Sigmoid colon (tissue), 7 donors: ENCODE data around the gene SMCO3. TPM values are rescaled to one million over a fixed set of nuclear protein-coding genes. Genes with fewer than 3 reads are reported as not detected.

ENCODE experiments used
- DNase-seq: peaks from one replicate; pipeline ENCODE4 v3.0.0-alpha.2; 2019
- H3K27ac ChIP-seq, 4 donors: fragments of 200-600 bp; sonication (generic); one replicate each; pipeline ENCODE4 v1.5.1; 2016 to 2019; ENCODE audit warnings: mild to moderate bottlenecking in 1 of 4
- H3K27me3 ChIP-seq, 3 donors: fragments of 200-600 bp; sonication (generic); one replicate each; pipeline ENCODE4 v1.5.1; 2019; ENCODE audit warnings: mild to moderate bottlenecking in 1 of 3
- H3K36me3 ChIP-seq, 4 donors: fragments of 200-600 bp; sonication (generic); one replicate each; pipeline ENCODE4 v1.5.1; 2016 to 2019
- H3K4me1 ChIP-seq, 4 donors: fragments of 200-600 bp; sonication (generic); one replicate each; pipeline ENCODE4 v1.5.1; 2017 to 2019
- H3K4me3 ChIP-seq, 4 donors: fragments of 200-600 bp; sonication (generic); one replicate each; pipeline ENCODE4 v1.5.1; 2017 to 2019; ENCODE audit warnings: mild to moderate bottlenecking in 2 of 4, moderate library complexity in 1 of 4
- H3K9me3 ChIP-seq, 4 donors: fragments of 200-600 bp in 3 of 4; sonication (generic) in 3 of 4; one replicate each; pipeline versions ENCODE4 v1.5.1 to v1.6.1; 2013 to 2019
- EP300 ChIP-seq, 4 donors: sonication (generic); formaldehyde crosslinking; IDR thresholded peaks; one replicate each; pipeline ENCODE4 v1.6.1; 2017; ENCODE audit warnings: antibody characterized with exemption in 4 of 4
- POLR2A ChIP-seq, 2 donors: fragments of 450-650 bp; IDR thresholded peaks; one replicate each; pipeline ENCODE4 v1.6.1; 2016; ENCODE audit warnings: antibody characterized with exemption in 2 of 2, mild to moderate bottlenecking in 2 of 2, moderate library complexity in 2 of 2
- POLR2AphosphoS5 ChIP-seq, 4 donors: sonication (generic); formaldehyde crosslinking; IDR thresholded peaks; one replicate each; pipeline ENCODE4 v1.6.1; 2017; ENCODE audit warnings: antibody characterized with exemption in 4 of 4
- WGBS, 2 donors: extraction: QIAGEN DNeasy Blood & Tissue Kit; methylation state at CpG; one replicate each; pipeline ENCODE4 v1.1.7; 2013; 5-methylcytosine and 5-hydroxymethylcytosine counted together
- intact Hi-C: fragments of 100-400 bp; cut with DNase I; formaldehyde crosslinking; loops from one replicate; pipeline ENCODE4 v1.15.1; 2023
- polyA plus RNA-seq, 3 donors: library from polyadenylated mRNA; stranded (reverse); fragments of 200-250 nt; gene quantifications; one replicate each; pipeline ENCODE4 v1.2.3, GENCODE V29; 2013
- total RNA-seq, 4 donors: library from RNA; depleted of rRNA; stranded (reverse); fragments of >200 nt; gene quantifications; one replicate each; pipeline ENCODE4 v1.1.0, GENCODE V29; 2016
- TF ChIP-seq, protein P1 (sequence below), 4 experiments: fragments of 450-650 bp in 3 of 4; fragments of 200-600 bp in 1 of 4; IDR thresholded peaks; one replicate each; pipeline ENCODE4 v1.5.1; 2016 to 2019; ENCODE audit warnings: antibody characterized with exemption in 4 of 4, mild to moderate bottlenecking in 3 of 4, moderate library complexity in 2 of 4
- donor health status: healthy with polysubstance abuse.
- donor health status: Bipolar disorder and iron deficiency.
- donor health status: healthy.

The SMCO3 gene
- total and polyA plus RNA-seq, 7 donors, result 0.09 to 1.1 (median 0.36) TPM; not detected in 3

DNA sequence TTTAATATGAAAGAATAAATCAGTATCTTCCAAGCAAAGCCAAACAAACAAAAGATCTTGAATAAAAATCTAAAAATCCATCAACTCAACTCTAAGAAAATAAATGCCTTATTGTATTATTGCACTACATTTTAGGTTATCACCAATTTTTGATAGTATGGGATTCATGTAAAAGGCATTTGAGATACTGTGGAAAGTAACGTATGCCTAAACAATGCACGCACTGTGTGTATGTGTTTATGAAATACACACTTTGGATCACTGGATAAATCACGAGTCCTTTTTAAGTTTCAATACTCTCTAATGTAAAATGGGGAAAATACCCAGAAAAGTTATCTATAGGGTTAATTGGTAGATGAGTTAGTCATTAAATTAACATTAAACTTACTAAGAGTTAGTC, 28.4 kb downstream of the SMCO3 start:
- no peak overlapping the region for H3K27ac ChIP-seq

DNA sequence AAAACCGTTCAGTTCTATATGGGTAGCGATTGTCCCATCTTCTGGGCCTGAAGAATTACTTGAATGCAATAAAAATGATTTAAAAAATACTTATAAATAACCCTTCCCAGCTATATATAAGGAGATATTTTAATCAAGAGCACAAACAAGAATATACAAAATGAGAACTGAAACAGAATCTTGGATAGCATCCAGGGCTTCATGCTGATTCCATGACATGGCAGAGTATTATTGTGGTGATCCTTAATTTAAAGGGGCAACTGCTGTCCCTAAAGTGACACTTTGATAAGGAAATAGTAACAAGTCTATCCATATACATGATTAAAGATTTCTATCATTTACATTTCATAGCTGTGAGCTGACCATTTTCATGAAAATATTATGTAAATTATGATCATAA, 29.5 kb downstream of the SMCO3 start:
- Histone ChIP-seq H3K36me3 (peaks cover 7 to 45% (median 30%) of the 10 kb centered on the region in 4 donors), H3K9me3 (no peaks in the 10 kb centered on the region), H3K4me1 (no peaks in the 10 kb centered on the region), H3K27me3 (no peaks in the 10 kb centered on the region), H3K27ac (no peak overlapping the region), H3K4me3 (no peak overlapping the region)
- 88 to 91% methylated on average over 2 of the region's 2 CpGs for WGBS, 2 donors
- no peak for TF ChIP-seq POLR2AphosphoS5 (IDR thresholded peaks at IDR 0.05)
- TF ChIP-seq EP300 (IDR thresholded peaks at IDR 0.05), result no peak
- TF ChIP-seq, protein P1, sequence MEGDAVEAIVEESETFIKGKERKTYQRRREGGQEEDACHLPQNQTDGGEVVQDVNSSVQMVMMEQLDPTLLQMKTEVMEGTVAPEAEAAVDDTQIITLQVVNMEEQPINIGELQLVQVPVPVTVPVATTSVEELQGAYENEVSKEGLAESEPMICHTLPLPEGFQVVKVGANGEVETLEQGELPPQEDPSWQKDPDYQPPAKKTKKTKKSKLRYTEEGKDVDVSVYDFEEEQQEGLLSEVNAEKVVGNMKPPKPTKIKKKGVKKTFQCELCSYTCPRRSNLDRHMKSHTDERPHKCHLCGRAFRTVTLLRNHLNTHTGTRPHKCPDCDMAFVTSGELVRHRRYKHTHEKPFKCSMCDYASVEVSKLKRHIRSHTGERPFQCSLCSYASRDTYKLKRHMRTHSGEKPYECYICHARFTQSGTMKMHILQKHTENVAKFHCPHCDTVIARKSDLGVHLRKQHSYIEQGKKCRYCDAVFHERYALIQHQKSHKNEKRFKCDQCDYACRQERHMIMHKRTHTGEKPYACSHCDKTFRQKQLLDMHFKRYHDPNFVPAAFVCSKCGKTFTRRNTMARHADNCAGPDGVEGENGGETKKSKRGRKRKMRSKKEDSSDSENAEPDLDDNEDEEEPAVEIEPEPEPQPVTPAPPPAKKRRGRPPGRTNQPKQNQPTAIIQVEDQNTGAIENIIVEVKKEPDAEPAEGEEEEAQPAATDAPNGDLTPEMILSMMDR (IDR thresholded peaks at IDR 0.05), result no peak
- no peak for TF ChIP-seq POLR2A (IDR thresholded peaks at IDR 0.05)
- intact Hi-C loops, result no loop called here
- DNase-seq, result no peak

More for the DNA sequence above, 28.4 kb downstream of the SMCO3 start:
- no peak for TF ChIP-seq EP300 (IDR thresholded peaks at IDR 0.05)
- no peak for TF ChIP-seq POLR2AphosphoS5 (IDR thresholded peaks at IDR 0.05)
- no peak for TF ChIP-seq POLR2A (IDR thresholded peaks at IDR 0.05)
- TF ChIP-seq, protein P1 (IDR thresholded peaks at IDR 0.05), result no peak
- Histone ChIP-seq H3K27me3 (no peaks in the 10 kb centered on the region), H3K4me1 (no peaks in the 10 kb centered on the region), H3K4me3 (no peak overlapping the region), H3K36me3 (peaks cover 7 to 56% (median 40%) of the 10 kb centered on the region in 4 donors), H3K9me3 (no peaks in the 10 kb centered on the region)
- DNase-seq, result no peak
- intact Hi-C loops, result no loop called here
- WGBS, 2 donors, result 93 to 94% methylated on average over 3 of the region's 3 CpGs

- no peak for DNase-seq
- TF ChIP-seq POLR2AphosphoS5 (IDR thresholded peaks at IDR 0.05) (no peak), EP300 (IDR thresholded peaks at IDR 0.05) (no peak), POLR2A (IDR thresholded peaks at IDR 0.05) (no peak)
- TF ChIP-seq, protein P1 (IDR thresholded peaks at IDR 0.05), result no peak
- no peaks in the 10 kb centered on the region for H3K27me3 ChIP-seq
- intact Hi-C loops, result no loop called here
- no peak overlapping the region for H3K4me3 ChIP-seq
- no peaks in the 10 kb centered on the region for H3K4me1 ChIP-seq
- H3K27ac ChIP-seq, result no peak overlapping the region
- no peaks in the 10 kb centered on the region for H3K9me3 ChIP-seq
- H3K36me3 ChIP-seq, result peaks cover 2 to 28% (median 14%) of the 10 kb centered on the region in 4 donors
Measured at GRCh38 chr12:14782756-14783155, 31.2 kb downstream of the SMCO3 start.

GRCh38 chr12:14781563-14781962, 32.4 kb downstream of the SMCO3 start:
- no peaks in the 10 kb centered on the region for H3K9me3 ChIP-seq
- H3K36me3 ChIP-seq, result peaks cover 0 to 16% (median 3%) of the 10 kb centered on the region in 4 donors
- intact Hi-C loops, result no loop called here
- TF ChIP-seq POLR2A (IDR thresholded peaks at IDR 0.05) (no peak), EP300 (IDR thresholded peaks at IDR 0.05) (no peak), POLR2AphosphoS5 (IDR thresholded peaks at IDR 0.05) (no peak)
- TF ChIP-seq, protein P1 (IDR thresholded peaks at IDR 0.05), result no peak
- H3K27ac ChIP-seq, result no peak overlapping the region
- DNase-seq, result no peak
- WGBS, 2 donors, result 27 to 77% methylated on average over 2 of the region's 2 CpGs
- H3K4me1 ChIP-seq, result peaks cover 0 to 5% (median 0%) of the 10 kb centered on the region in 4 donors
- no peaks in the 10 kb centered on the region for H3K27me3 ChIP-seq
- no peak overlapping the region for H3K4me3 ChIP-seq

- no peak overlapping the region for H3K4me3 ChIP-seq
- 90 to 93% methylated on average over 3 of the region's 3 CpGs for WGBS, 2 donors
- no peaks in the 10 kb centered on the region for H3K9me3 ChIP-seq
- no peak for DNase-seq
- intact Hi-C loops, result no loop called here
- H3K36me3 ChIP-seq, result peaks cover 0 to 9% (median 1%) of the 10 kb centered on the region in 4 donors
- H3K4me1 ChIP-seq, result peaks cover 0 to 9% (median 3%) of the 10 kb centered on the region in 4 donors
- no peak overlapping the region for H3K27ac ChIP-seq
- H3K27me3 ChIP-seq, result no peaks in the 10 kb centered on the region
- TF ChIP-seq POLR2A (IDR thresholded peaks at IDR 0.05) (no peak), EP300 (IDR thresholded peaks at IDR 0.05) (no peak), POLR2AphosphoS5 (IDR thresholded peaks at IDR 0.05) (no peak)
- TF ChIP-seq, protein P1 (IDR thresholded peaks at IDR 0.05), result no peak
Measured at GRCh38 chr12:14780859-14781258, 33.1 kb downstream of the SMCO3 start.
